GM12875 (cell line): Measurements from ENCODE around the gene CABYR.

ENCODE experiments used
- H3K4me3 ChIP-seq: one replicate; pipeline ENCODE4 v1.5.1; 2011; ENCODE audit warnings: low read depth, low read length, control low read depth
- TF ChIP-seq, protein P1 (sequence below): IDR thresholded peaks from 2 replicates; pipeline ENCODE4 v1.5.1; 2011; ENCODE audit warnings: low read depth, mild to moderate bottlenecking, control low read depth, inconsistent platforms, low read length, moderate library complexity, borderline replicate concordance; ENCODE audit not compliant: insufficient read depth

Gene CABYR

DNA sequence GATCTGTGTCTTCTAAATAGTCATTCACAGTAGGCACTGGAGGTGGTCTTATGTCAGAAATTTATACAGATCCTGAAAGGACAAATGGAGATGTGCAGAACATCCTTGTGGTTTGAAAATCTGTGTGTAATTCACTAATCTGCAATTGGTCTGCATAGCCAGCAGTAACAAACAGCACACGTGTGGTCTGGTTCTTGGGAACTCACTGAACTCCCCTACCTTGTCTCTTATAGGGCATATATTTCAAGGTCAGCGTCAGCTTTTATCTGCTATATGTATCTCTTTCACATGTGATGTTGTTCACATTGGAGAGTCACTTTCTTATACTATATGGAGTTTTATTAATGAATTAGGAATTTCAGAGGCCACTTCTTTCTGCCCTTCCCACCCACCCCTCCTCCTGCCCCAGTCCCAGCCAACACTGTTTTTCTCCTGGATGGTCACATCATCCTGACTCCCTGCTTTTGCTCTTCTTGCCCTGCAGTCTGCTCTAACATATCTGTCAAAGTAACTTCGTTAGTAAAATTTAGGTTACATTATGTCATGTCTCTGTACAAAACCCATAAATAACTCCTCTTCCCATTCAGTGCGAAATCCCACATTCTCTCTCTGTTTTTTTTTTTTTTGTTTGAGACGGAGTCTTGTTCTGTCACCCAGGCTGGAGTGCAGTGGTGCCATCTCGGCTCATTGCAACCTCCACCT, 35.4 kb upstream of the CABYR start:
- TF ChIP-seq, protein P1, sequence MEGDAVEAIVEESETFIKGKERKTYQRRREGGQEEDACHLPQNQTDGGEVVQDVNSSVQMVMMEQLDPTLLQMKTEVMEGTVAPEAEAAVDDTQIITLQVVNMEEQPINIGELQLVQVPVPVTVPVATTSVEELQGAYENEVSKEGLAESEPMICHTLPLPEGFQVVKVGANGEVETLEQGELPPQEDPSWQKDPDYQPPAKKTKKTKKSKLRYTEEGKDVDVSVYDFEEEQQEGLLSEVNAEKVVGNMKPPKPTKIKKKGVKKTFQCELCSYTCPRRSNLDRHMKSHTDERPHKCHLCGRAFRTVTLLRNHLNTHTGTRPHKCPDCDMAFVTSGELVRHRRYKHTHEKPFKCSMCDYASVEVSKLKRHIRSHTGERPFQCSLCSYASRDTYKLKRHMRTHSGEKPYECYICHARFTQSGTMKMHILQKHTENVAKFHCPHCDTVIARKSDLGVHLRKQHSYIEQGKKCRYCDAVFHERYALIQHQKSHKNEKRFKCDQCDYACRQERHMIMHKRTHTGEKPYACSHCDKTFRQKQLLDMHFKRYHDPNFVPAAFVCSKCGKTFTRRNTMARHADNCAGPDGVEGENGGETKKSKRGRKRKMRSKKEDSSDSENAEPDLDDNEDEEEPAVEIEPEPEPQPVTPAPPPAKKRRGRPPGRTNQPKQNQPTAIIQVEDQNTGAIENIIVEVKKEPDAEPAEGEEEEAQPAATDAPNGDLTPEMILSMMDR: no peak
- no peak overlapping the region for H3K4me3 ChIP-seq

DNA sequence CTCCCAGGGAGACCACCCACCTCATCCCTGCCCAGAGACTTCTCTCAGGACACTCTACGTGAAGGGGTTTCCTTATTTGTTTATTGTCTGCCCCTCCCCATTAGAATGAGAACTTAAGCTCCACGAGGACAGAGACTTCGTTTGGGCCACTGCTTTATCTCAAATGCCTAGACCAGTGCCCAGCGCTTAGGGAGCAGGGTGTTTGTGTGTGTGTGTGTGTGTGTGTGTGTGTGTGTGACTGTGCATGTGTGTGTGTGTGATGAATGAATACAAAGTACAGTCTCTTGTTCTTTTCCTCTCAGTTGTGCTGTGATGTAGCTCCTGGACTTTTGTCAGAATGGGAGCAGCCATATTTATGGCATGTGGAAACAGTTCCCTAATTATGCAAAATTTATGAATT, 34.4 kb upstream of the CABYR start:
- TF ChIP-seq, protein P1: no peak
- H3K4me3 ChIP-seq: no peak overlapping the region

DNA sequence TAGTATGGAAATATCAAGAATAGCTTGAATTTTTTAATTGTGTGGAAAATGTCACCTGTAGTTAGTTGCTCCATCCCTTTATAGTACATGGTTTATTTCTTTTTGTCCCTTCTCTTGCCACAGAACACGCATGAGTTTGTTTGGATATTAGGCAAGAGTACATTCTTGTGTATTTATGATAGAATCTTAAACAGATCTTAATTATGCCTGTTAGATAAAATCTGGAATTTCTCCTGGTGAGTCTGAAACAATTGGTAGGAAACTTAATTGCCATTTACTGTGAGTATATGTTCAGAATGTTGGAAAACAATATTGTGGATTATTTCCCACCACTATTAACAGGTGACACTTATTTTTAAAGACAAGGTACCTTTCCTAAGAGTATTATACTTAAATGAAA, 30.2 kb upstream of the CABYR start:
- no peak overlapping the region for H3K4me3 ChIP-seq
- TF ChIP-seq, protein P1: no peak

GRCh38 chr18:24111936-24112335, 26.9 kb upstream of the CABYR start:
- TF ChIP-seq, protein P1: no peak
- no peak overlapping the region for H3K4me3 ChIP-seq

DNA sequence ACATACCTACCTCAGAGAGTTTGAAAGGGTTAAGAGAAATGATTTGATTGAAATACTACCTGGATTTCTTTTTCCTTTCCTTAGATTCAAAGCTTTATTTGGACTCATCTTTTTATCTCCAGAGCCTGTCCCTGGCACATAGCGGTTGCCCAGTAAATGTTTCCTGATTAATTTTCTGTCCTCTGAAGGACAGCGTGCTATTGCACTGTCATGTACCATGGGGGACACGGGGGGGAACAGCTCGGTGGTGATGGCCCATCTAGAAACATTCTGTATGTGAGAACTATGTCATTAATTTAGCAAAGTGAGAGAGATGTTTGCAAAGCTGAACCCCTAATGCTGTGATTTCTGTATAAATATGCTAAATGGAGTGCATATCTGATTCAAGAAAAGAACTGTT, 26.4 kb upstream of the CABYR start:
- TF ChIP-seq, protein P1: no peak
- no peak overlapping the region for H3K4me3 ChIP-seq

DNA sequence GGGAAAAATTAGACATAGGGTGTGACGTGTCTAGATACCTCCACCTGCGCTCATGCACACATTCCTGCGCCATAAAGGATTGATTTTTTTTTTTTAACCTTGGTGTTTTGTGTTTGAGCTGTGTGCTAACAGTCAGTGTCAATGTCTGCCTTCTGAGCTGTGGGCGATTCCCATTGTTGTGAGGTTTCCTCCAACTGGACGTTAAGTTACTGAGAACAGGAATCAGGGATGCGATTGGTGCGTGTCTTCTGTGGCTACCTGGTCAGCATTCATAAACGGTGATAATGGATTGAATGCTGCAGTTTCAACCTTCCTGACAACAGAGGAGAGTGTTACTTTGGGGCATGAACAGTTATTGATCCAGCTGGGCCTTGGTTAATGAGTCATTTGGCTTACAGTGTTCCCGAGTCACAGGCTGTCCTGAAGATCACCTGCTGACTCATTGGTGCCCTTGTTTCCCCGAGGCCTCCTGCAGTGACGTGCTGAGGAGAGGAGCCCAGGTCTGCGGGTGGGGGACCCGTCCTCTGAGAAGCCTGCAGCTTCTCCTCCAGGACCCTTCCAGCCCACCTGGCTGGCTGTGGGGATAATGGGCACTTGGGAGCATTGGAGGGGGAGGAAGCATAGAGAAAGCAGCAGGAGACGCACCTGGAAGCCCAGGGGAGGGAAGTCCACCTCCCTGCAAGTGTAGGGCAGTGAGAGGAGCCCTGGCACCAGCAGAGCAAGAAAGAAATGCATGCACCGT, 25.8 kb upstream of the CABYR start:
- TF ChIP-seq, protein P1: no peak
- H3K4me3 ChIP-seq: no peak overlapping the region
